Pulmonary artery endothelial cell (primary cell): ENCODE measurements around the gene FMN1. TPM values are rescaled to one million over a fixed set of nuclear protein-coding genes. Genes with fewer than 3 reads are reported as not detected.

Source experiments
- DNase-seq: peaks from one replicate; pipeline ENCODE4 v3.0.0-alpha.2; 2011; ENCODE audit warnings: low read depth, low spot score
- total RNA-seq: library from RNA; depleted of rRNA; stranded (reverse); fragments of >200 nt; gene quantifications from 2 replicates; pipeline ENCODE4 v1.2.3, GENCODE V29; 2014

The FMN1 gene
- total RNA-seq, 1 donor from 2014 or later: under 0.01 TPM

DNA sequence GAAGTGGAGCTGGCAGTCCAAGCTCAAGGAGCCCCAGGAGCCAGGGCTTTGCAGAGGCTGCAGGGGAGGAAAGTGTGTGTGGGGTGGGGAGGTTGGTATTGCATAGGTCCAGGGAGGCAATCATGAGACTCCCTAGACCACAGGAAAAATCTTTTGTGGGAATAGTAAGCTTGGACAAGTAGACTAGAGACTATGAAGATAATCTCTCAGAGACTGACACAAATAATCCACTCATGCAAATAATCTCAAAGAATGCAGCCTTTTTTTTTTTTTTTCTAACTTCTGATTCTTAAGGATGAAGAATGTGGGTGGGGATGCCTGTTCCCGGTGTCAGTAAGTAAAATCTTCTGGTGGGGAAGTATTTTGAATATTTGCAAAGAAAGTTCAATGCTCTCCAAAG, 363.0 kb downstream of the FMN1 start:
- DNase-seq: no peak

DNA sequence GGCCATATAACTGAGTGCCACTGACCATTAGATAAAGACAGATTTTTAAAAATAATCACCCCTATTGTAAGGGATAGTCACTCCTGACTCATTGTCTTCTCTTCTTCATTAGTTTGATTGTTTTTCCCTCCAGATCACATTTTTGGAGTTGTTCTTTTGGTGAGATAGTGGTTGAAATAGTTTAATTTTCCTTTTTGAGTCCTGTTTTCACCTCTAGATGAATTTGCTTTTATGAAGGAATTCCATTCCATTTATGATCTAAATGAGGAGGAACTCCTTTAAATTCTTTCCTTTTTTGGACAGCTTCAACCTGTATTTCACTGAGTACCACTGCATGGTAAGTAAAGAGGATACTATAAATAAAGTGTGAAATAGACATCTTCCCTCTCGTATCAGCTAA, 364.3 kb downstream of the FMN1 start:
- no peak for DNase-seq

DNA sequence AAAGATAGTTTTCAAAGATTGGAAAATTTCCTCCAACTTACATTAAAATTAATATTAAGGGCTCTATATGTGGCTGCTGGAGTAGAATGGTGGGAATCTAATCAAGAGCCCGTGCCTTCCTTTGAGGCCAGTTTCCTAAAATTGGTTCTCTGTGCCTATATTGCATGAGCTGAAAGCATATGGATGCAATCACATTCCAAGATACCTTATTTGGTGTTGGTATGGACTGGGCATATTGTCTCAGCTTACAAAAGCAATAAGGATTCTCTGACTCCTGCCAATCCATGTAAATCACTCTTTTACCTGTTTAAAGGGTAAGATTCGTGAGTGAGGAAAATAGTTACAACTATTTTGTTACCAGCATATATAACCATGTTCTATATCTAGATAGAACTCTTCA, 365.1 kb downstream of the FMN1 start:
- no peak for DNase-seq

DNA sequence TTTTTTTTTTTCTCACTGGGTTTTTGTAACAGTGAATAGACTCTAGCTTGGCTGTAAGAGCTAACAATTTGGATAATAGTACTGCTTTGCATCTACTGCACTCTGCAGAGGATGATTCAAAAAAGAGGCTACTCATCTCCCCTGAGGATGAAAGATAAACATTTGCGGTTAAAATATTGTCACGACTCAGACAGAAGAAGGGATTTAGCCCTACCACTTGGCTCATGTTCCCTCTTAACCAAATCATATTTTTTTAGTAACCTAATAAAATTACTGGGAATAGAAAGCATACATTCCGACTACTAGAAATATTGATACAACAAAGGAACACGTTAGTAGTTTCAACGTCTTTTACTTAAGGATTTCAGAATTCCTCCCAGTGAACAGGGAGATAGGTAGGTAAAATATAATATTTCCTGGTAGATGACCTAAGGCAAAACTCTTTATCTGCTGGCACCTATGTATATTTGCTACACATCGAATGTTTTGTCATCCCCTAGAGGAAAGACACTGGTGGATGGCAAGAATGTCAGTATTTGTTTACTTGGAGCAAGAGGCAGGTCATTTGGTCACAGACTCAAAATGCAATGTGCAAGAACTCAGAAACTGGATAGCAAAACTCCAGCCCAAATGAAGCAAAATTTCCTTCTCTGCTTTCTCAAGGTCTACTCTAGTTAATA, 365.9 kb downstream of the FMN1 start:
- no peak for DNase-seq

DNA sequence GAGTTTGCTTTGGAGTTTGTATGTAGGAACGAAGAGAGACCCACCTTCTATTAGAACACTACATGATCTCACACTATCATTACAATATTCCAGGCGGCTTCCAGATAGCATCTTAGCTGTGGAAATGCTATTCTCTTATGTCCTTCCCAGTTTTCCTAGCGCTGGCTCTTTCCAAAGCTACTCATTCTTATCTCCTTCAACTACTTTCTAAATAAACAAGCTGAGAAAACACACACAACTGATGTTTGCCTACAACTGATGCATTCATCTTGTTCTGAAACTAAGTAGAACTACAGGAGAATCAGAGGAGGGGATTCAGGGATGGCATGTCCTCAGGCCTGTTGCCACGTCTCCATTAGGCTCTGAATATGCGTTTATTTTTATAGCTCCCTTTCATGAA, 367.8 kb downstream of the FMN1 start:
- DNase-seq: no peak

DNA sequence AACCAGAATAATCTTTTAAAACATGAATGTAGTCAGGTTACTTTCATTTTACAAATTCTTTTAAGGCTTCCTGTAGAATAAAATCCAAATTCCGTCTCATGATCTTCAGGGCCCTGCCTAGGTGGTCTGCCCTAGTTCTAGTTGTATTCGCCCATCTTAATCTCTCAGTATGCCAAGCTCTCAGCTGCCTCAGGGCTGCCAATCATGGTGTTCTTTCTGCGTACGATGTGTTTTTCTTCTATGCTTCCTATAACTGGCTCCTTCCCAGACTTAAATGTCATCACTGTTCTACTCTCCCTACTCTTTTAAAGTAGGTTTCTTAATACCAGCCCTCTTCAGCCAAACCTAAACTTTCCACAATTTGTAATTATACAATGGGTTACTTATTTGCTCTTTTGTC, 369.3 kb downstream of the FMN1 start:
- DNase-seq: no peak

- peak; percentile 81 for DNase-seq
These were observed 369.7 kb downstream of the FMN1 start for GRCh38 chr15:32824777-32825176.

GRCh38 chr15:32823750-32824149, 370.8 kb downstream of the FMN1 start:
- DNase-seq: no peak

GRCh38 chr15:32822739-32823138, 371.8 kb downstream of the FMN1 start:
- DNase-seq: no peak

DNA sequence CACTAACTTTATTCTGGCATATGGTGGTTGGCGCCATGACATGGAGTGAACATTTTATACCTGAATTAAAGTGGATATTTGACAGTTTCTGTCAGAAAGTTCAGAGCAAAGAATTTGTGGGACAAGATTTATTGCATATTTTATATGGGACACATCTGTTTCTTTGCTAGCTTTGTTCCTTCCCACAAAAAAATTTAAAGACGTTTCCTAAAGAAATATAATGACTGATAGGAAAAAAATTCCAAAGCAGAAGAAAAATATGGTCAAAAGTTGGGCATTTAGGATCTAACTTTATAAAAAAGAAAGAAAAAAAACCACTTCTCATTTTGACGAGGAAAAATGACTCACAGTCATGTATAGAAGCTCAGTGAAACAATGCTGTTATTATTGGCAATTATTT, 375.1 kb downstream of the FMN1 start:
- no peak for DNase-seq

GRCh38 chr15:32818758-32819447, 375.6 kb downstream of the FMN1 start:
- DNase-seq: no peak

DNA sequence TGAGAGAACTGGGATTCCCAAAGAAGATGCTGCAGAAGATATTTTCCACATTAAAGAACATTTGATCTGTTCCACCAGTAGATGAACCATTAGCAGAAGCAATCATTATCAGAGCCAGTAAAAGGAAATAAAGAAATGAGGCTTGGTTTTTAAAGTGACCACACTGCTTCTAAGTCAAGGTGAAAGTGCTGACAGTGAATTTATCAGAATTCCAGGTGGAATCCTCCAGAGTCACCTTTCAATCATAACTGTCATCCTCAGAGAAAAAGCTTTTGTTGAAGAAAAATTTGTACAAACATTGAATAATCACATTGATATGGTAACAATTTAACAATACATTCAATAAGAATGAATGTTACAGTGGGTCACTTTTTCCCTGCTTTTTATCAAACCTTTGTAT, 376.9 kb downstream of the FMN1 start:
- no peak for DNase-seq

- DNase-seq: no peak
These were observed 387.2 kb downstream of the FMN1 start for GRCh38 chr15:32807331-32807730.

GRCh38 chr15:32803631-32804030, 390.9 kb downstream of the FMN1 start:
- DNase-seq: no peak

DNA sequence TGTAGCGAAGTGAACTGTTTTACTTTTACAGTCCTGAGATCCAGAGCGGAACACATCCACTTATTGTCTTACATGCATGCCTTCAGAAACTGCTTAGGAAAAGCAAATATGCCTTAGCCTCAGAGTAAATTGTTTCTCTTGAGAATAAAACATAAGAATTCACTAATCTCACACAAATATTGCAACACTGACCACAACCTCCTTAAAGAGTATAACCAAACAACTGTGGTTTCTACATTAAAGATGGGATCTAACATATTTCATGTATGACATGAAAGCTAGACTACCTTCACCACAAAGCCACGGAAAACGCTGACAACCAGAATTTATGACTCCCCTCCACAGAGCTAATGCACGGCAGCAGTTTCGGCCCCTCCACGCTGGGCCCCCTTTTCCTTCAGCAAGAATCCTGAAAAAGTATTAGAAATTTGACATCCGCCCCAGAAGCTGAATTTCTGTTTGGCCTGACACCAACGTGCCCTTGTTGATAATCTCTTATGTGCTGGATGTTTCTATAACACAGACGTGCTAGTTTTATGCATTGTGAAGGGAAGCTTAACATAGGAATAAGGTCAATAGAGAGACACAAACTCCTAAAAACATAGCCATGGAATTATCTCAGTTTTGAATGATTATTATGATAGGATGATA, 392.1 kb downstream of the FMN1 start:
- no peak for DNase-seq

GRCh38 chr15:32799936-32800535, 394.5 kb downstream of the FMN1 start:
- DNase-seq: no peak

- DNase-seq: no peak
These were observed 397.7 kb downstream of the FMN1 start for GRCh38 chr15:32796856-32797255.

- DNase-seq: no peak
These were observed 399.5 kb downstream of the FMN1 start for GRCh38 chr15:32794973-32795372.

DNA sequence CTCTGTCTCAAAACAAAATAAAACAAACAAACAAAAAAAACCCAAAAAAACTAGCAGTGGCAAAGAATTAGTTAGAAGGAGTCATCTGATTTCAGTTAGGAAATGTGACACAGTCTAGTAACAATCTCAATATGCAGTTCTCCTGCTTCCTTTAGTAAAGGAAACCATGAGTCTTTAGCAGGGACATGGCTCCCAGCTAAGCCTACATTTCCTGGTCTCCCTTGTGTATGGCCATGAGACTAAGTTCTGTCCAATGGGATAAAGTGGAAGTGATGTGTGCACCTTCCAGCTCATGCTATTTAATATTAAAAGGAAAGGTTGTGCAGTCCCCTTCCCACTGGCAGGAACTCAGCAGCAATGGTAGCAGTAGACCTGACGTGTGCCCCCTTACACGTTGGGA, 402.1 kb downstream of the FMN1 start:
- DNase-seq: no peak

GRCh38 chr15:32790352-32790999, 404.0 kb downstream of the FMN1 start:
- no peak for DNase-seq

DNA sequence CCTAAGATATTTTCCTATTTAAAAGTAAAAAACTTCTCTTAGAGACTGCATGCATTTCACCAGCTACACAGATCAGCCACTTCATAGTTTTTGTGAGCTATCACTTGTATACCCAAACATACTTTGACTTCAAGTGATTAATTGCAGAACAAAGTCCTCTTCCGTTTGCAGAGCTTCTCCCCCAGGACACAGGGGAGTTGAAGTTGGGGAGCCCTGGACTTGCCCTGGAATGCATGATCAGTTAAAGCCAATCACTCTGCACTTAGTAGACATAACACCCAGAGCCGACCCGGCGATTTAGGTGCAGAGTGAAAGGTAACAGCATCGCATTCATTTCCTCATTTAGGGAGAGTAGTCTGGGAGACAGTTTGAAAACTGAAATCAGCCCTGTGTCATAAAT, 406.6 kb downstream of the FMN1 start:
- no peak for DNase-seq

GRCh38 chr15:32786906-32787305, 407.6 kb downstream of the FMN1 start:
- DNase-seq: no peak
